ENCODE measurements around the gene RGS1. TPM values are rescaled to one million over a fixed set of nuclear protein-coding genes. Genes with fewer than 3 reads are reported as not detected.
"Not testable (repeated sequence)": the region's sequence is repeated elsewhere in the genome, so short reads cannot be mapped to it uniquely, and the experiment has no call there.

Gene RGS1
- polyA plus RNA-seq (ENCODE audit: insufficient read length): 1.8 TPM

GRCh38 chr1:192575499-192576189 is at the start of gene RGS1:
Gene RGS1, plus strand, starts transcription at chr1:192575773. Its CDS starts 20 bp downstream, at chr1:192575793.
- peak; percentile 19 for DNase-seq (ENCODE audit: low read depth)

GRCh38 chr1:192527111-192527795 is 48.3 kb upstream of the RGS1 start:
- DNase-seq (ENCODE audit: low read depth): no peak

GRCh38 chr1:192527950-192528349 is 47.6 kb upstream of the RGS1 start:
- DNase-seq (ENCODE audit: low read depth): no peak

- no peak for DNase-seq (ENCODE audit: low read depth)
Observed at GRCh38 chr1:192529031-192529755, 46.4 kb upstream of the RGS1 start.

GRCh38 chr1:192529811-192530210 is 45.8 kb upstream of the RGS1 start:
- DNase-seq (ENCODE audit: low read depth): no peak

GRCh38 chr1:192530254-192530653 is 45.3 kb upstream of the RGS1 start:
- DNase-seq (ENCODE audit: low read depth): no peak

- not testable (repeated sequence) for DNase-seq (ENCODE audit: low read depth)
Observed at GRCh38 chr1:192531037-192531703, 44.4 kb upstream of the RGS1 start.

- no peak for DNase-seq (ENCODE audit: low read depth)
Observed at GRCh38 chr1:192534666-192535065, 40.9 kb upstream of the RGS1 start.

GRCh38 chr1:192535916-192536664 is 39.5 kb upstream of the RGS1 start:
- no peak for DNase-seq (ENCODE audit: low read depth)

- no peak for DNase-seq (ENCODE audit: low read depth)
Observed at GRCh38 chr1:192538407-192539296, 36.9 kb upstream of the RGS1 start.

GRCh38 chr1:192539297-192540092 is 36.1 kb upstream of the RGS1 start:
- peak; percentile 86 for DNase-seq (ENCODE audit: low read depth)

- DNase-seq (ENCODE audit: low read depth): no peak
Observed at GRCh38 chr1:192543445-192543844, 32.1 kb upstream of the RGS1 start.

GRCh38 chr1:192545896-192546521 is 29.6 kb upstream of the RGS1 start:
- DNase-seq (ENCODE audit: low read depth): no peak

- no peak for DNase-seq (ENCODE audit: low read depth)
Observed at GRCh38 chr1:192546596-192547190, 28.9 kb upstream of the RGS1 start.

- no peak for DNase-seq (ENCODE audit: low read depth)
Observed at GRCh38 chr1:192547501-192547900, 28.1 kb upstream of the RGS1 start.

GRCh38 chr1:192549937-192550336 is 25.6 kb upstream of the RGS1 start:
- DNase-seq (ENCODE audit: low read depth): no peak

- no peak for DNase-seq (ENCODE audit: low read depth)
Observed at GRCh38 chr1:192550922-192551534, 24.5 kb upstream of the RGS1 start.

- DNase-seq (ENCODE audit: low read depth): no peak
Observed at GRCh38 chr1:192552760-192553191, 22.8 kb upstream of the RGS1 start.

Measured in forelimb muscle (tissue), 1 donor.